Ureter (tissue), 1 donor: ENCODE data around the gene NEK4. TPM values are rescaled to one million over a fixed set of nuclear protein-coding genes. Genes with fewer than 3 reads are reported as not detected.

ENCODE experiments used
- DNase-seq: peaks from one replicate; pipeline ENCODE4 v3.0.0-alpha.2; 2020; ENCODE audit warnings: low spot score
- total RNA-seq: library from RNA; stranded (reverse); gene quantifications from one replicate; pipeline ENCODE4 v1.2.4, GENCODE V29; 2023
- donor health status: DM: yes; HTN: yes; CAD: no.

Gene NEK4
- 36.3 TPM for total RNA-seq

- DNase-seq, result peak; percentile 93
These were observed at the start of gene NEK4 for GRCh38 chr3:52770496-52771333. Gene NEK4 (minus strand): TSS chr3:52770940. CDS start chr3:52770746, 194 bp downstream.

GRCh38 chr3:52819936-52820335 lies 49.2 kb upstream of the NEK4 start:
- no peak for DNase-seq

- DNase-seq, result no peak
These were observed 47.1 kb upstream of the NEK4 start for GRCh38 chr3:52817860-52818259.

- DNase-seq, result no peak
These were observed 46.5 kb upstream of the NEK4 start for GRCh38 chr3:52817221-52817620.

GRCh38 chr3:52816654-52817053 lies 45.9 kb upstream of the NEK4 start:
- no peak for DNase-seq

- no peak for DNase-seq
These were observed 45.5 kb upstream of the NEK4 start for GRCh38 chr3:52816199-52816598.

GRCh38 chr3:52813810-52814209 lies 43.1 kb upstream of the NEK4 start:
- no peak for DNase-seq

- DNase-seq, result no peak
These were observed 40.8 kb upstream of the NEK4 start for GRCh38 chr3:52811452-52812011.

- no peak for DNase-seq
These were observed 40.2 kb upstream of the NEK4 start for GRCh38 chr3:52810923-52811322.

GRCh38 chr3:52809662-52810377 lies 39.1 kb upstream of the NEK4 start:
- DNase-seq, result no peak

GRCh38 chr3:52809149-52809548 lies 38.4 kb upstream of the NEK4 start:
- no peak for DNase-seq

- no peak for DNase-seq
These were observed 34.7 kb upstream of the NEK4 start for GRCh38 chr3:52805270-52806039.

GRCh38 chr3:52801839-52802238 lies 31.1 kb upstream of the NEK4 start:
- no peak for DNase-seq

- no peak for DNase-seq
These were observed 29.3 kb upstream of the NEK4 start for GRCh38 chr3:52800079-52800478.

GRCh38 chr3:52798978-52799476 lies 28.3 kb upstream of the NEK4 start:
- DNase-seq, result no peak

- DNase-seq, result no peak
These were observed 27.7 kb upstream of the NEK4 start for GRCh38 chr3:52798376-52798977.

- no peak for DNase-seq
These were observed 25.7 kb upstream of the NEK4 start for GRCh38 chr3:52796411-52796810.

- DNase-seq, result no peak
These were observed 24.7 kb upstream of the NEK4 start for GRCh38 chr3:52795298-52795900.

- no peak for DNase-seq
These were observed 23.9 kb upstream of the NEK4 start, which contains the start of gene ITIH3 for GRCh38 chr3:52794612-52795099. Gene ITIH3 (plus strand): TSS chr3:52794796. CDS start chr3:52794804, 8 bp downstream.

GRCh38 chr3:52793702-52794611 lies 23.2 kb upstream of the NEK4 start:
- DNase-seq, result no peak
